C4-2B (cell line): ENCODE measurements around the gene COX6B2.

Experiments
- H3K27ac ChIP-seq: fragments of 450-650 bp; 2 replicates; pipeline ENCODE4 v1.5.1; 2017
- ZFX ChIP-seq: fragments of 450-650 bp; IDR thresholded peaks from 2 replicates; pipeline ENCODE4 v1.6.1; 2017
- TF ChIP-seq, protein P1 (sequence below): fragments of 450-650 bp; conservative IDR thresholded peaks from 2 replicates; pipeline ENCODE4 v1.5.1; 2017; ENCODE audit warnings: mild to moderate bottlenecking

The COX6B2 gene

DNA sequence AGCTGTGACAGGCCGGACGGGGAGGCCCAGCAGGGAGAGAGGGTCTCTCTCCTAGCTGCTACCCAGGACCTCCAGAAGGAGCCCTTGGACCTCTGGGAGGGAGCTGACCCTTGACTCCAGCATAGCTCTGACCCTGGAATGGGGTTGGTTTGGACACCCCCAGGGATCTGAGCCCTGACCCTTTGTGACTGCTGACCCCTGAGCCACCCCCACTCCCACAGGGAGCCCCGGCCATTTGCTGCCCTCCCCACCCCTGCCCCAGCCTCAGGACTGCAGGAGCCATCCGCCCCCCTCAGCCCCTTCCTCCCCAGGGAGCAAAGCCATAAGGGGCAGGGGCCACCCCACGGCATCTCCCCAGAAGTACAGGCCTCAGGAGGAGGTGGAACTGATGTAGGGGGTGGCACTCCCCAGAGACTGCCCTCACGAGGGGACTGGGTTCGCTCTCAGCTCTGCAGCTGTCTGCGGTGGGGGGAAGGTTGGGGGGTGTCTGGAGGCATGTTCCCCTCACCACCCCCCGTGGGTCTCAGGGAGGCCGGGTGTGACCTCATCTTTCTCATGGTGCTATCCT is 7.0 kb downstream of the COX6B2 start:
- no peak for TF ChIP-seq ZFX
- TF ChIP-seq, protein P1, sequence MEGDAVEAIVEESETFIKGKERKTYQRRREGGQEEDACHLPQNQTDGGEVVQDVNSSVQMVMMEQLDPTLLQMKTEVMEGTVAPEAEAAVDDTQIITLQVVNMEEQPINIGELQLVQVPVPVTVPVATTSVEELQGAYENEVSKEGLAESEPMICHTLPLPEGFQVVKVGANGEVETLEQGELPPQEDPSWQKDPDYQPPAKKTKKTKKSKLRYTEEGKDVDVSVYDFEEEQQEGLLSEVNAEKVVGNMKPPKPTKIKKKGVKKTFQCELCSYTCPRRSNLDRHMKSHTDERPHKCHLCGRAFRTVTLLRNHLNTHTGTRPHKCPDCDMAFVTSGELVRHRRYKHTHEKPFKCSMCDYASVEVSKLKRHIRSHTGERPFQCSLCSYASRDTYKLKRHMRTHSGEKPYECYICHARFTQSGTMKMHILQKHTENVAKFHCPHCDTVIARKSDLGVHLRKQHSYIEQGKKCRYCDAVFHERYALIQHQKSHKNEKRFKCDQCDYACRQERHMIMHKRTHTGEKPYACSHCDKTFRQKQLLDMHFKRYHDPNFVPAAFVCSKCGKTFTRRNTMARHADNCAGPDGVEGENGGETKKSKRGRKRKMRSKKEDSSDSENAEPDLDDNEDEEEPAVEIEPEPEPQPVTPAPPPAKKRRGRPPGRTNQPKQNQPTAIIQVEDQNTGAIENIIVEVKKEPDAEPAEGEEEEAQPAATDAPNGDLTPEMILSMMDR, result no peak
- H3K27ac ChIP-seq, result no peak overlapping the region

DNA sequence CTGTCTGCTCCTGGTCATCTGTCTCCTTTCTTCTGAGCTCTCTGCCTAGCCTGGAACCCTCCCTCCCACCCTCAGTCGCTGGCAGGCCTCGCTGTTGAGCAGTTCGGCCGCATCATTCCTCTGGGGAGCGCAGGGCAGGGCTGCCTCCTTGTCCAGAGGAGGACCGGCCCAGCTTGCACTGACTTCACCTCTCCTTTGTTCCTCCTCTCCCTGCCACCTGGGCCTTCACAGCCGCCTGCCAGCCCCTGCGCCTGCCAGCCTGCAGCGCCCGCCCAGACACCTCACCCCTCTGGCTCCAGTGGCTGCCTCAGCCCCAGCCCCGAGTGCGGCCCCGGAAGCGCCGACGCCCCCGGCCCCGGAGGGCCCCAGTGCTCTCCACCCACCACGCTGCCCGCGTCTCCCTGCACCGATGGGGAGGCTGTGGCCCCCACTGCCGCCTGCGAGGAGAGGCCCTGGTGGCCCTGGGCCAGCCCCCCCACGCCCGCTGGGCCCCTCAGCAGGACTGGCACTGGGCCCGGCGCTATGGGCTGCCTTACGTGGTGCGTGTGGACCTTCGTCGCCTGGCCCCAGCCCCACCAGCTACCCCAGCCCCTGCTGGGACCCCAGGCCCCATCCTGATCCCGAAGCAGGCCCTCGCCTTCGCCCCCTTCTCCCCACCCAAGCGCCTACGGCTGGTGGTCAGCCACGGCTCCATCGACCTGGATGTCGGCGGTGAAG is 7.6 kb downstream of the COX6B2 start:
- TF ChIP-seq ZFX, result no peak
- TF ChIP-seq, protein P1, result no peak
- H3K27ac ChIP-seq, result no peak overlapping the region

GRCh38 chr19:55345818-55346724 is 8.4 kb downstream of the COX6B2 start:
- H3K27ac ChIP-seq, result no peak overlapping the region
- TF ChIP-seq, protein P1, result no peak
- no peak for TF ChIP-seq ZFX

- no peak overlapping the region for H3K27ac ChIP-seq
- TF ChIP-seq ZFX, result no peak
- TF ChIP-seq, protein P1, result no peak
Observed at GRCh38 chr19:55345101-55345817, 9.3 kb downstream of the COX6B2 start.

GRCh38 chr19:55344444-55344843 is 10.1 kb downstream of the COX6B2 start:
- no peak overlapping the region for H3K27ac ChIP-seq
- TF ChIP-seq ZFX, result no peak
- TF ChIP-seq, protein P1, result no peak

GRCh38 chr19:55341595-55342531 is 12.7 kb downstream of the COX6B2 start:
- peak overlapping the region; percentile 88; the same call in 1 of the 2 replicates for H3K27ac ChIP-seq
- TF ChIP-seq, protein P1, result no peak
- TF ChIP-seq ZFX, result no peak
